Smooth muscle cell (in vitro differentiated cells): ENCODE measurements around the gene SYT12. TPM values are rescaled to one million over a fixed set of nuclear protein-coding genes. Genes with fewer than 3 reads are reported as not detected.

Source experiments
- DNase-seq: peaks from one replicate; lab custom pipeline; 2025; ENCODE audit not compliant: unreplicated experiment; lab: John Stamatoyannopoulos, UW
- H2AFZ ChIP-seq: fragments of 200-600 bp; sonication (generic); 2 replicates; pipeline ENCODE4 v1.6.0; 2016; ENCODE audit warnings: antibody characterized with exemption, low read depth, mild to moderate bottlenecking
- H3F3A ChIP-seq: fragments of 200-600 bp; sonication (generic); 2 replicates; pipeline ENCODE4 v1.6.0; 2017; ENCODE audit warnings: antibody characterized with exemption, low read depth
- H3K27ac ChIP-seq: fragments of 200-600 bp; sonication (generic); 2 replicates; pipeline ENCODE4 v1.5.1; 2016; ENCODE audit warnings: low read depth, mild to moderate bottlenecking
- H3K27me3 ChIP-seq: fragments of 200-600 bp; sonication (generic); 2 replicates; pipeline ENCODE4 v1.6.1; 2016; ENCODE audit warnings: low read depth, mild to moderate bottlenecking
- H3K36me3 ChIP-seq: fragments of 200-600 bp; sonication (generic); 2 replicates; pipeline ENCODE4 v1.5.1; 2016; ENCODE audit warnings: low read depth
- H3K4me1 ChIP-seq: fragments of 200-600 bp; sonication (generic); 2 replicates; pipeline ENCODE4 v1.5.1; 2016; ENCODE audit warnings: low read depth
- H3K4me2 ChIP-seq: fragments of 200-600 bp; sonication (generic); 2 replicates; pipeline ENCODE4 v1.6.0; 2016; ENCODE audit warnings: mild to moderate bottlenecking
- H3K4me3 ChIP-seq: fragments of 200-600 bp; sonication (generic); 2 replicates; pipeline ENCODE4 v1.5.1; 2016; ENCODE audit warnings: mild to moderate bottlenecking
- H3K79me2 ChIP-seq: fragments of 200-600 bp; sonication (generic); 2 replicates; pipeline ENCODE4 v1.6.0; 2016; ENCODE audit warnings: low read depth, mild to moderate bottlenecking
- H3K9ac ChIP-seq: fragments of 200-600 bp; sonication (generic); 2 replicates; pipeline ENCODE4 v1.6.0; 2016; ENCODE audit warnings: low read depth
- H3K9me3 ChIP-seq: fragments of 200-600 bp; sonication (generic); replicated peaks from 2 replicates; pipeline ENCODE4 v1.5.1; 2016; ENCODE audit warnings: low read depth
- H4K20me1 ChIP-seq: fragments of 200-600 bp; sonication (generic); 2 replicates; pipeline ENCODE4 v1.6.0; 2016; ENCODE audit warnings: low read depth
- WGBS: methylation state at CpG from one replicate; pipeline ENCODE4 v1.1.7; 2016; ENCODE audit warnings: low lambda C conversion rate; 5-methylcytosine and 5-hydroxymethylcytosine counted together
- polyA plus RNA-seq: library from polyadenylated mRNA; unstranded; fragments of >200 nt; fragmentation: Nextera tagmentation; extraction: Ambion mirVana; gene quantifications from 2 replicates; pipeline ENCODE4 v1.2.1, GENCODE V29; 2016
- total RNA-seq: library from RNA; depleted of rRNA; stranded (reverse); fragments of >200 nt; gene quantifications from 2 replicates; pipeline ENCODE4 v1.2.3, GENCODE V29; 2014
- TF ChIP-seq, protein P1 (sequence below): fragments of 200-600 bp; sonication (generic); IDR thresholded peaks from 2 replicates; pipeline ENCODE4 v1.5.1; 2017; ENCODE audit warnings: borderline replicate concordance, mild to moderate bottlenecking, antibody characterized with exemption; ENCODE audit not compliant: insufficient read depth, poor library complexity, severe bottlenecking

The SYT12 gene
- total and polyA plus RNA-seq, 2 experiments from 2014 or later = 2.1 to 3.4 TPM

GRCh38 chr11:67026941-67027340 is 4.0 kb downstream of the SYT12 start:
- no peak for DNase-seq
- Histone ChIP-seq H3K27me3 (peaks cover 12% of the 10 kb centered on the region), H2AFZ (no peak overlapping the region), H3F3A (peaks cover 4% of the 10 kb centered on the region), H3K36me3 (no peaks in the 10 kb centered on the region), H4K20me1 (no peaks in the 10 kb centered on the region), H3K4me1 (peaks cover 3% of the 10 kb centered on the region), H3K79me2 (no peaks in the 10 kb centered on the region), H3K27ac (no peak overlapping the region), H3K9ac (no peak overlapping the region), H3K4me3 (no peak overlapping the region), H3K4me2 (no peak overlapping the region), H3K9me3 (no peaks in the 10 kb centered on the region)
- WGBS = 91% methylated on average over 5 of the region's 5 CpGs
- TF ChIP-seq, protein P1, sequence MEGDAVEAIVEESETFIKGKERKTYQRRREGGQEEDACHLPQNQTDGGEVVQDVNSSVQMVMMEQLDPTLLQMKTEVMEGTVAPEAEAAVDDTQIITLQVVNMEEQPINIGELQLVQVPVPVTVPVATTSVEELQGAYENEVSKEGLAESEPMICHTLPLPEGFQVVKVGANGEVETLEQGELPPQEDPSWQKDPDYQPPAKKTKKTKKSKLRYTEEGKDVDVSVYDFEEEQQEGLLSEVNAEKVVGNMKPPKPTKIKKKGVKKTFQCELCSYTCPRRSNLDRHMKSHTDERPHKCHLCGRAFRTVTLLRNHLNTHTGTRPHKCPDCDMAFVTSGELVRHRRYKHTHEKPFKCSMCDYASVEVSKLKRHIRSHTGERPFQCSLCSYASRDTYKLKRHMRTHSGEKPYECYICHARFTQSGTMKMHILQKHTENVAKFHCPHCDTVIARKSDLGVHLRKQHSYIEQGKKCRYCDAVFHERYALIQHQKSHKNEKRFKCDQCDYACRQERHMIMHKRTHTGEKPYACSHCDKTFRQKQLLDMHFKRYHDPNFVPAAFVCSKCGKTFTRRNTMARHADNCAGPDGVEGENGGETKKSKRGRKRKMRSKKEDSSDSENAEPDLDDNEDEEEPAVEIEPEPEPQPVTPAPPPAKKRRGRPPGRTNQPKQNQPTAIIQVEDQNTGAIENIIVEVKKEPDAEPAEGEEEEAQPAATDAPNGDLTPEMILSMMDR = no peak

- Histone ChIP-seq H3K9me3 (no peaks in the 10 kb centered on the region), H3K36me3 (no peaks in the 10 kb centered on the region), H3K9ac (no peak overlapping the region), H3K27ac (no peak overlapping the region), H3K4me1 (peaks cover 7% of the 10 kb centered on the region), H3F3A (peaks cover 4% of the 10 kb centered on the region), H3K4me2 (no peak overlapping the region), H3K79me2 (no peaks in the 10 kb centered on the region), H4K20me1 (no peaks in the 10 kb centered on the region), H3K4me3 (no peak overlapping the region), H2AFZ (no peak overlapping the region), H3K27me3 (peaks cover 12% of the 10 kb centered on the region)
- DNase-seq = no peak
- TF ChIP-seq, protein P1 = no peak
- WGBS = 81% methylated on average over 12 of the region's 12 CpGs
These were observed 4.6 kb downstream of the SYT12 start for GRCh38 chr11:67027483-67027930.

DNA sequence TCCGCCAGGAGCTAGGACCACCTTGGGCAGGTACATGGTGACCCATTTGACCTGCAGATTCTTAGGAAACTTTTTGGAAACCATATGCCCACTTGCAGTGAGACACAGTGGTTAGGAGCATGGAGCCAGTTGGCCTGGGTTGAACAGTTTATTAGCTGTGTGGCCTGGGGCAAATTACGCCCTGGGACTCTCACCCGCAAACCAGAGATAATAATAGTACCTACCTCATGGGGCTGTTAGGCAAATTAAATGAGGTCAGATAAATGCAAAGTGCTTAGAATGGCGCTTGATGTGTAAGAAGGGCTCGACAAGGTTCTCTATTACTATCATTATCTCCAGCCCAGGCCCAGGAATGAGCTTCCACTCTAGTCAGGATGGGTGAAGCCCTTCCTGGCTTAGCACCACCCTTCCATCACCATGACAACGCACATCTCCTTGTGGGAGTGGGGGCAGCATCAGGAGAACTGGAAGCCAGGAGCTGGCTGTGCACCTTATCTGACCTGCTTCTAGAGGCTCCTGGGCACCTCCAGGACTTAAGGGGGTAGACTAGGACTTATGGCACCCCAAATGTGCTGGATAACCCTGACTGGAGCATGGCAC is 5.1 kb downstream of the SYT12 start:
- no peak overlapping the region for H3K9ac ChIP-seq
- TF ChIP-seq, protein P1 = no peak
- 74% methylated on average over 6 of the region's 6 CpGs for WGBS
- H3K27me3 ChIP-seq = peaks cover 12% of the 10 kb centered on the region
- peaks cover 6% of the 10 kb centered on the region for H3K4me1 ChIP-seq
- peaks cover 4% of the 10 kb centered on the region for H3F3A ChIP-seq
- no peaks in the 10 kb centered on the region for H3K36me3 ChIP-seq
- DNase-seq = no peak
- no peak overlapping the region for H2AFZ ChIP-seq
- no peak overlapping the region for H3K4me2 ChIP-seq
- no peak overlapping the region for H3K4me3 ChIP-seq
- H3K9me3 ChIP-seq = no peaks in the 10 kb centered on the region
- no peaks in the 10 kb centered on the region for H3K79me2 ChIP-seq
- H3K27ac ChIP-seq = no peak overlapping the region
- no peaks in the 10 kb centered on the region for H4K20me1 ChIP-seq

DNA sequence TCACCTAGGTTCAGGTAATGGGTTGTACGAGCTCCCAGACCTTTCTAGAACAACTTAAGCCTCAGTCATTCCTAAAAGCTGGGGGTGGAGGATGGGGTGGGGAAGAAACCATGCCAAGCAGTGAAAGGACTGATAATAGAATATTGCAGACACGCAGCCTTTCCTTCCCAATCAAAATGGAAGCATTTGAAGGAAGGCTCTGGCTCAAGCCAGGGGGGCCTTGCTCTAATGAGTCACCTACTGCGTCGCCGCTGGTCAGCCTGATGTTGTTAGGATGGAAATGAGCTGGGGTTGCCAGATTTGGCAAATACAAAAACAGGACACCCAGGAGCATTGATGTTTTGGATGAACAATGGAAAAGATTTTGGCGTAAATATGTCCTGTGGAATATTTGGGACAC is 6.2 kb downstream of the SYT12 start:
- no peak overlapping the region for H3K4me2 ChIP-seq
- H2AFZ ChIP-seq = no peak overlapping the region
- peaks cover 12% of the 10 kb centered on the region for H3K4me1 ChIP-seq
- H3K4me3 ChIP-seq = no peak overlapping the region
- no peaks in the 10 kb centered on the region for H3K36me3 ChIP-seq
- TF ChIP-seq, protein P1 = no peak
- H3K27ac ChIP-seq = no peak overlapping the region
- WGBS = 54% methylated on average over 6 of the region's 6 CpGs
- peaks cover 5% of the 10 kb centered on the region for H3F3A ChIP-seq
- H3K9me3 ChIP-seq = no peaks in the 10 kb centered on the region
- no peaks in the 10 kb centered on the region for H4K20me1 ChIP-seq
- H3K9ac ChIP-seq = no peak overlapping the region
- H3K27me3 ChIP-seq = peaks cover 5% of the 10 kb centered on the region
- H3K79me2 ChIP-seq = no peaks in the 10 kb centered on the region
- DNase-seq = no peak
